Measurements from ENCODE around the gene MAP3K10. TPM values are rescaled to one million over a fixed set of nuclear protein-coding genes. Genes with fewer than 3 reads are reported as not detected.

The MAP3K10 gene
- total RNA-seq, 3 donors from 2014 or later = 11.0 to 23.3 (median 12.2) TPM

DNA sequence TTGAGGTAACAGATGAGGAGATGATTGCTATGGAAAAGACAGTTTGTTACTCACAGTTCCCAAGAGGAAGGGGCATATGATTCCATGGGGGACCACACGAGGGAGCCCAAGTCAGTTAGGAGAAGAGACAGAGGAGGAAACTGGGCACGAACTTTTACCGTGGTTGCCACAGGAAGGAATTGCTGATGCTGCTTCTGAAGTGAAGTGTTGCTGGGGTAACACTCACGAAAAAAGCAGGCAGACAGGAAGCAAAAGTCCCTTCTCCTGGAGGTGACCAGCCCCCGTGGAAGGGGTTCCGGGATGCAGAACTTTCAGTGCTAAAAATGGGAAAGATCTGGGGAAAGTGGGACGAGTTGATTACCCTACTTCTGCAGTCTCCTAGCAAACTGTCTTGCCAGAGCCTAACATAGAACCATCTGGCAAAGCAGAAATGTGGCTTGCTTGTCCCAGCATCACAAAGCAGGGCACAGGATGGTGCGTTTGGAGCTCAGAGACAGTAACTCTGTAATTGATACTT, 35.4 kb upstream of the MAP3K10 start:
- Histone ChIP-seq H3K4me1 (ENCODE audit: low read depth) (no peaks in the 10 kb centered on the region), H3K36me3 (ENCODE audit: low read depth) (no peaks in the 10 kb centered on the region), H3K4me3 (no peak overlapping the region), H3K9me3 (no peaks in the 10 kb centered on the region)
- ATAC-seq = no peak
- DNase-seq = no peak
- intact Hi-C loops (cut with DNase I, micrococcal nuclease) = no loop called here
- TF ChIP-seq CTCF (IDR thresholded peaks at IDR 0.05) = no peak

GRCh38 chr19:40157059-40157458, 34.2 kb upstream of the MAP3K10 start:
- Histone ChIP-seq H3K4me3 (no peak overlapping the region), H3K36me3 (ENCODE audit: low read depth) (no peaks in the 10 kb centered on the region), H3K4me1 (ENCODE audit: low read depth) (no peaks in the 10 kb centered on the region), H3K9me3 (no peaks in the 10 kb centered on the region)
- ATAC-seq (no peak), DNase-seq (no peak)
- TF ChIP-seq CTCF (IDR thresholded peaks at IDR 0.05) = no peak
- intact Hi-C loops (cut with DNase I, micrococcal nuclease) = no loop called here

- intact Hi-C loops (cut with DNase I, micrococcal nuclease) = no loop called here
- no peak for ATAC-seq
- no peak for TF ChIP-seq CTCF (IDR thresholded peaks at IDR 0.05)
- H3K4me3 ChIP-seq = no peak overlapping the region
- no peaks in the 10 kb centered on the region for H3K4me1 ChIP-seq (ENCODE audit: low read depth)
- H3K9me3 ChIP-seq = no peaks in the 10 kb centered on the region
- H3K36me3 ChIP-seq (ENCODE audit: low read depth) = no peaks in the 10 kb centered on the region
- no peak for DNase-seq
Observed at GRCh38 chr19:40159744-40160143, 31.5 kb upstream of the MAP3K10 start.

DNA sequence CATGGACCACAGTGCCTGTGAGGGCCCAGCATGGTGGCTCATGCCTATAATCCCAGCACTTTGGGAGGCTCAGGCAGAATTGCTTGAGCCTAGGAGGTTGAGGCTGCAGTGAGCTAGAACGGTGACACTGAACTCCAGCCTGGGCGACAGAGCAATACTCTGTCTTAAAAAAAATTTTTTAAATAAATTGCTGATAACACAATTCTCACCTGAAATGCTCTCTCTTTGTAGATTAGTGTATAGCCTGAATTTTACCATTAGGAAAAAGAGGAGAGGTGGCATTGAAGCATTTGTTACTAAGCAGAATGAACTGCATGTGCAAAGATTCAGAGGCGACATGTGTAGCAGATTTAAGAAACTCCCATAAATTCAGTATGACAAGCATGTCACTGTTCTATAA, 29.1 kb upstream of the MAP3K10 start:
- Histone ChIP-seq H3K9me3 (no peaks in the 10 kb centered on the region), H3K4me3 (no peak overlapping the region), H3K4me1 (ENCODE audit: low read depth) (no peaks in the 10 kb centered on the region), H3K36me3 (ENCODE audit: low read depth) (no peaks in the 10 kb centered on the region)
- intact Hi-C loops (cut with DNase I, micrococcal nuclease) = no loop called here
- DNase-seq (no peak), ATAC-seq (no peak)
- no peak for TF ChIP-seq CTCF (IDR thresholded peaks at IDR 0.05)

- H3K4me3 ChIP-seq = no peak overlapping the region
- intact Hi-C loops (cut with DNase I, micrococcal nuclease) = no loop called here
- no peak for DNase-seq
- no peaks in the 10 kb centered on the region for H3K9me3 ChIP-seq
- no peaks in the 10 kb centered on the region for H3K36me3 ChIP-seq (ENCODE audit: low read depth)
- peak; percentile 20 for ATAC-seq
- TF ChIP-seq CTCF (IDR thresholded peaks at IDR 0.05) = no peak
- no peaks in the 10 kb centered on the region for H3K4me1 ChIP-seq (ENCODE audit: low read depth)
Observed at GRCh38 chr19:40163541-40164129, 27.6 kb upstream of the MAP3K10 start.

Measured in mucosa of descending colon (tissue), 3 donors.